SK-N-SH (cell line): ENCODE results near the gene OR2A14. TPM values are rescaled to one million over a fixed set of nuclear protein-coding genes. Genes with fewer than 3 reads are reported as not detected.

Source experiments
- CTCF ChIA-PET: fragments of 300-600, 350-600 bp; formaldehyde crosslinking; extraction: SDS; loops from one replicate; lab custom pipeline; 2021; lab: Yijun Ruan, JAX
- POLR2A ChIA-PET: fragments of 350-600 bp; sonication (Branson Sonifier 250); formaldehyde crosslinking; extraction: SDS; loops from one replicate; lab custom pipeline; 2020; ENCODE audit warnings: antibody characterized with exemption, inconsistent platforms; lab: Yijun Ruan, JAX
- DNase-seq: peaks from one replicate; pipeline ENCODE4 v3.0.0; 2012
- H2AFZ ChIP-seq: fragments of 200-600 bp; sonication (generic); 2 replicates; pipeline ENCODE4 v1.8.1; 2016; ENCODE audit warnings: antibody characterized with exemption, mild to moderate bottlenecking, low read depth
- H3F3A ChIP-seq: fragments of 200-600 bp; sonication (generic); replicated peaks from 2 replicates; pipeline ENCODE3; 2016; ENCODE audit warnings: antibody characterized with exemption, mild to moderate bottlenecking; ENCODE audit not compliant: insufficient read depth
- H3K27ac ChIP-seq, 2 experiments: fragments of 200-500 bp in 1 of 2; fragments of 200-600 bp in 1 of 2; sonication (Bioruptor generic) in 1 of 2; sonication (generic), shearing (Covaris generic) in 1 of 2; 2 replicates each; pipeline versions ENCODE4 v1.5.1 to v1.6.1; 2014 to 2016; ENCODE audit warnings: low read depth in 2 of 2, inconsistent platforms in 1 of 2, low read length in 1 of 2, mild to moderate bottlenecking in 1 of 2, mixed read lengths in 1 of 2
- H3K27me3 ChIP-seq: fragments of 200-600 bp; sonication (generic), shearing (Covaris generic); 2 replicates; pipeline ENCODE4 v1.6.1; 2016; ENCODE audit warnings: mixed run types; ENCODE audit not compliant: insufficient read depth
- H3K36me3 ChIP-seq, 2 experiments: fragments of 200-500 bp in 1 of 2; fragments of 200-600 bp in 1 of 2; sonication (Bioruptor generic) in 1 of 2; sonication (generic) in 1 of 2; replicated peaks in 1 of 2; 2 replicates each; pipeline versions ENCODE3 to v1.5.1; 2014 to 2016; ENCODE audit warnings: low read length in 1 of 2, mild to moderate bottlenecking in 1 of 2; ENCODE audit not compliant: insufficient read depth in 2 of 2, control insufficient read depth in 1 of 2
- H3K4me1 ChIP-seq, 2 experiments: fragments of 200-500 bp in 1 of 2; fragments of 200-600 bp in 1 of 2; sonication (Bioruptor generic) in 1 of 2; sonication (generic), shearing (Covaris generic) in 1 of 2; 2 replicates each; pipeline versions ENCODE4 v1.5.1 to v1.6.1; 2014 to 2016; ENCODE audit warnings: low read depth in 1 of 2, low read length in 1 of 2, mixed run types in 1 of 2; ENCODE audit not compliant: insufficient read depth in 2 of 2, control insufficient read depth in 1 of 2
- H3K4me2 ChIP-seq: fragments of 200-600 bp; sonication (generic), shearing (Covaris generic); 2 replicates; pipeline ENCODE4 v1.6.1; 2017; ENCODE audit warnings: mixed run types
- H3K4me3 ChIP-seq, 2 experiments: fragments of 200-500 bp in 1 of 2; fragments of 200-600 bp in 1 of 2; sonication (Bioruptor generic) in 1 of 2; sonication (generic), shearing (Covaris generic) in 1 of 2; 2 replicates each; pipeline versions ENCODE4 v1.5.1 to v1.8.1; 2014 to 2016; ENCODE audit warnings: low read depth in 2 of 2, inconsistent platforms in 1 of 2, low read length in 1 of 2, mild to moderate bottlenecking in 1 of 2, mixed read lengths in 1 of 2, moderate library complexity in 1 of 2
- H3K79me2 ChIP-seq: fragments of 200-600 bp; sonication (generic); 2 replicates; pipeline ENCODE4 v1.8.1; 2017; ENCODE audit warnings: mild to moderate bottlenecking; ENCODE audit not compliant: insufficient read depth
- H3K9ac ChIP-seq: fragments of 200-600 bp; sonication (generic); 2 replicates; pipeline ENCODE4 v1.6.1; 2017; ENCODE audit warnings: mixed run types
- H3K9me2 ChIP-seq: fragments of 200-600 bp; sonication (generic); 2 replicates; pipeline ENCODE4 v1.6.1; 2017; ENCODE audit warnings: mixed run types
- H3K9me3 ChIP-seq: fragments of 200-600 bp; sonication (generic); 2 replicates; pipeline ENCODE4 v1.6.1; 2017; ENCODE audit warnings: mixed run types, mild to moderate bottlenecking, moderate library complexity
- H4K20me1 ChIP-seq: fragments of 200-600 bp; sonication (generic); 2 replicates; pipeline ENCODE4 v1.6.1; 2017; ENCODE audit warnings: mild to moderate bottlenecking, mixed run types; ENCODE audit not compliant: insufficient read depth
- ELF1 ChIP-seq: IDR thresholded peaks from 2 replicates; pipeline ENCODE4 v1.4.0; 2012
- EZH2phosphoT487 ChIP-seq: fragments of 200-600 bp; sonication (generic); IDR thresholded peaks from 2 replicates; pipeline ENCODE4 v1.6.1; 2017; ENCODE audit warnings: low read depth, mixed run types, mild to moderate bottlenecking, antibody characterized with exemption, moderate library complexity, borderline replicate concordance
- GATA2 ChIP-seq: sonication (generic); formaldehyde crosslinking; IDR thresholded peaks from 2 replicates; pipeline ENCODE4 v1.5.0; 2020; ENCODE audit warnings: mild to moderate bottlenecking, missing genetic modification reagents
- MEF2A ChIP-seq: IDR thresholded peaks from 2 replicates; pipeline ENCODE4 v1.4.0; 2012; ENCODE audit warnings: low read depth, borderline replicate concordance
- NFIC ChIP-seq: IDR thresholded peaks from 2 replicates; pipeline ENCODE4 v1.4.0; 2012; ENCODE audit warnings: borderline replicate concordance
- RAD21 ChIP-seq: IDR thresholded peaks from 2 replicates; pipeline ENCODE4 v1.6.1; 2012; ENCODE audit warnings: mild to moderate bottlenecking, low read length
- RXRA ChIP-seq: IDR thresholded peaks from 2 replicates; pipeline ENCODE4 v1.4.0; 2012; ENCODE audit warnings: low read depth, mild to moderate bottlenecking, borderline replicate concordance
- SIN3A ChIP-seq: IDR thresholded peaks from 2 replicates; pipeline ENCODE4 v1.6.1; 2012; ENCODE audit warnings: low read depth, mild to moderate bottlenecking, low read length, moderate library complexity, borderline replicate concordance
- SMC3 ChIP-seq: IDR thresholded peaks from 2 replicates; pipeline ENCODE4 v1.6.1; 2012; ENCODE audit warnings: low read depth, low read length, improper control_type of control experiment
- TAF1 ChIP-seq: IDR thresholded peaks from 2 replicates; pipeline ENCODE4 v1.6.1; 2012; ENCODE audit warnings: low read depth, mild to moderate bottlenecking, low read length, moderate library complexity, borderline replicate concordance
- WGBS: methylation state at CpG from one replicate; pipeline ENCODE4 v1.1.6; 2017; ENCODE audit warnings: low lambda C conversion rate; 5-methylcytosine and 5-hydroxymethylcytosine counted together
- polyA plus RNA-seq, 3 experiments: library from polyadenylated mRNA; depleted of rRNA; stranded (reverse); fragments of >200 nt; gene quantifications; 2 replicates each; pipeline ENCODE4 v1.2.3, GENCODE V29; 2012
- TF ChIP-seq, protein P1 (sequence below): fragments of 150-350 bp; IDR thresholded peaks from 2 replicates; pipeline ENCODE4 v1.6.1; 2016; ENCODE audit warnings: mild to moderate bottlenecking, low read depth, low read length
- TF ChIP-seq, protein P2 (sequence below): IDR thresholded peaks from 2 replicates; pipeline ENCODE4 v1.4.0; 2012; ENCODE audit warnings: low read depth, borderline replicate concordance
- TF ChIP-seq, protein P3 (sequence below): fragments of 150-350 bp; IDR thresholded peaks from 2 replicates; pipeline ENCODE4 v1.6.1; 2017; ENCODE audit warnings: antibody characterized with exemption, low read length, low read depth, borderline replicate concordance
- TF ChIP-seq, protein P4 (sequence below): fragments of 200-600 bp; sonication (generic); IDR thresholded peaks from 2 replicates; pipeline ENCODE4 v1.6.1; 2017; ENCODE audit warnings: antibody characterized with exemption, mild to moderate bottlenecking, moderate library complexity

The OR2A14 gene, protein sequence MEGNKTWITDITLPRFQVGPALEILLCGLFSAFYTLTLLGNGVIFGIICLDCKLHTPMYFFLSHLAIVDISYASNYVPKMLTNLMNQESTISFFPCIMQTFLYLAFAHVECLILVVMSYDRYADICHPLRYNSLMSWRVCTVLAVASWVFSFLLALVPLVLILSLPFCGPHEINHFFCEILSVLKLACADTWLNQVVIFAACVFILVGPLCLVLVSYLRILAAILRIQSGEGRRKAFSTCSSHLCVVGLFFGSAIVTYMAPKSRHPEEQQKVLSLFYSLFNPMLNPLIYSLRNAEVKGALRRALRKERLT
- not detected in 2 replicates for polyA plus RNA-seq (2012; rRNA removed)
- polyA plus RNA-seq (2012; cell fraction: cytosol; rRNA removed): not detected in 2 replicates
- polyA plus RNA-seq (2012; cell fraction: nucleus; rRNA removed): not detected in 2 replicates

DNA sequence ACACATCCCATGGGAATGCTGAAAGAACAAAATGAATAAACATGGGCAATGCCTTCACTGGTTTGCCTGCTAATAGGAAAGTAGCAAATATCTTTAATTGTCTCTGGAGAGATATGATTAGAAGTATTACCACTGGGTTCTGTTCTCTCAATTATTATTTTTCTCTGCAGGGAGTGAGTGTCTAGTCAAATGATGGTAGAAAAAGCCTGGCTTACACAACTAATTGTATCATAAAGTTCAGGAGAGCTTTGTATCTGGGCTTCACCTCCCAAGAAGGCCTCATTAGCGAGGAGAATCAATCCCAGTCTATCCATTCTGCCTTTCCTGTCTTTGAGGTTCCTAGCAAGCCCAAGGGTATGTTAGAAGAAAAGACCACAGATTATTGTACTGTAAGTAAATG is at the start of gene OR2A14:
TSS of gene OR2A14 (plus strand) at position 301 of the 400 bp plus-strand sequence. CDS start 5,937 bp downstream, outside the sequence.
- Histone ChIP-seq H3K79me2 (no peaks in the 10 kb centered on the region), H3K36me3 (no peaks in the 10 kb centered on the region), H3K9me2 (no peaks in the 10 kb centered on the region), H3K4me3 (no peak within 1 kb of the TSS), H3K9ac (no peak within 1 kb of the TSS), H3K4me2 (no peak within 1 kb of the TSS), H2AFZ (no peak within 1 kb of the TSS), H3F3A (no peaks in the 10 kb centered on the region), H3K4me1 (no peaks in the 10 kb centered on the region; a peak in 1 of 4 replicates), H3K27me3 (no peaks in the 10 kb centered on the region), H3K27ac (no peak within 1 kb of the TSS), H4K20me1 (no peaks in the 10 kb centered on the region), H3K9me3 (no peaks in the 10 kb centered on the region)
- ChIA-PET CTCF (no interaction called here), POLR2A (no interaction called here)
- 3% methylated on average over 1 of the region's 1 CpG for WGBS
- TF ChIP-seq SMC3 (no peak), MEF2A (no peak), NFIC (no peak), GATA2 (CRISPR knock-in tag) (no peak), EZH2phosphoT487 (no peak), ELF1 (no peak), RXRA (no peak), SIN3A (no peak)
- TF ChIP-seq, protein P1, sequence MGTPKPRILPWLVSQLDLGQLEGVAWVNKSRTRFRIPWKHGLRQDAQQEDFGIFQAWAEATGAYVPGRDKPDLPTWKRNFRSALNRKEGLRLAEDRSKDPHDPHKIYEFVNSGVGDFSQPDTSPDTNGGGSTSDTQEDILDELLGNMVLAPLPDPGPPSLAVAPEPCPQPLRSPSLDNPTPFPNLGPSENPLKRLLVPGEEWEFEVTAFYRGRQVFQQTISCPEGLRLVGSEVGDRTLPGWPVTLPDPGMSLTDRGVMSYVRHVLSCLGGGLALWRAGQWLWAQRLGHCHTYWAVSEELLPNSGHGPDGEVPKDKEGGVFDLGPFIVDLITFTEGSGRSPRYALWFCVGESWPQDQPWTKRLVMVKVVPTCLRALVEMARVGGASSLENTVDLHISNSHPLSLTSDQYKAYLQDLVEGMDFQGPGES: no peak
- TF ChIP-seq, protein P2, sequence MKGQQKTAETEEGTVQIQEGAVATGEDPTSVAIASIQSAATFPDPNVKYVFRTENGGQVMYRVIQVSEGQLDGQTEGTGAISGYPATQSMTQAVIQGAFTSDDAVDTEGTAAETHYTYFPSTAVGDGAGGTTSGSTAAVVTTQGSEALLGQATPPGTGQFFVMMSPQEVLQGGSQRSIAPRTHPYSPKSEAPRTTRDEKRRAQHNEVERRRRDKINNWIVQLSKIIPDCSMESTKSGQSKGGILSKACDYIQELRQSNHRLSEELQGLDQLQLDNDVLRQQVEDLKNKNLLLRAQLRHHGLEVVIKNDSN: no peak
- TF ChIP-seq, protein P3, sequence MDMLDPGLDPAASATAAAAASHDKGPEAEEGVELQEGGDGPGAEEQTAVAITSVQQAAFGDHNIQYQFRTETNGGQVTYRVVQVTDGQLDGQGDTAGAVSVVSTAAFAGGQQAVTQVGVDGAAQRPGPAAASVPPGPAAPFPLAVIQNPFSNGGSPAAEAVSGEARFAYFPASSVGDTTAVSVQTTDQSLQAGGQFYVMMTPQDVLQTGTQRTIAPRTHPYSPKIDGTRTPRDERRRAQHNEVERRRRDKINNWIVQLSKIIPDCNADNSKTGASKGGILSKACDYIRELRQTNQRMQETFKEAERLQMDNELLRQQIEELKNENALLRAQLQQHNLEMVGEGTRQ: no peak
- no peak for DNase-seq

DNA sequence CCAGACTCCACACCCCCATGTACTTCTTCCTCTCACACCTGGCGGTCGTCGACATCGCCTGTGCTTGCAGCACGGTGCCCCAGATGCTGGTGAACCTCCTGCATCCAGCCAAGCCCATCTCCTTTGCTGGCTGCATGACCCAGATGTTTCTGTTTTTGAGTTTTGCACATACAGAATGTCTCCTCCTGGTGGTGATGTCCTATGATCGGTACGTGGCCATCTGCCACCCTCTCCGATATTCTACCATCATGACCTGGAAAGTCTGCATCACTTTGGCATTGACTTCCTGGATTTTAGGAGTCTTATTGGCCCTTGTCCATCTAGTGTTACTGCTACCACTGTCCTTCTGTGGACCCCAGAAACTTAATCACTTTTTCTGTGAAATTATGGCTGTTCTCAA is 48.6 kb upstream of the OR2A14 start:
- H3K9me2 ChIP-seq: no peaks in the 10 kb centered on the region
- no peak overlapping the region for H3K27ac ChIP-seq
- H4K20me1 ChIP-seq: no peaks in the 10 kb centered on the region
- H3K4me1 ChIP-seq: no peaks in the 10 kb centered on the region
- H3K4me2 ChIP-seq: no peak overlapping the region
- DNase-seq: no peak
- POLR2A ChIA-PET: no interaction called here
- no peak overlapping the region for H3K9ac ChIP-seq
- no peaks in the 10 kb centered on the region for H3K9me3 ChIP-seq
- H3K79me2 ChIP-seq: no peaks in the 10 kb centered on the region
- no peak overlapping the region for H3K4me3 ChIP-seq
- peaks cover 6% of the 10 kb centered on the region; the same call in 1 of the 2 replicates for H3K27me3 ChIP-seq
- 17% methylated on average over 8 of the region's 8 CpGs for WGBS
- CTCF ChIA-PET: no interaction called here
- H3F3A ChIP-seq: no peaks in the 10 kb centered on the region
- TF ChIP-seq TAF1 (no peak), RAD21 (no peak)
- TF ChIP-seq, protein P4, sequence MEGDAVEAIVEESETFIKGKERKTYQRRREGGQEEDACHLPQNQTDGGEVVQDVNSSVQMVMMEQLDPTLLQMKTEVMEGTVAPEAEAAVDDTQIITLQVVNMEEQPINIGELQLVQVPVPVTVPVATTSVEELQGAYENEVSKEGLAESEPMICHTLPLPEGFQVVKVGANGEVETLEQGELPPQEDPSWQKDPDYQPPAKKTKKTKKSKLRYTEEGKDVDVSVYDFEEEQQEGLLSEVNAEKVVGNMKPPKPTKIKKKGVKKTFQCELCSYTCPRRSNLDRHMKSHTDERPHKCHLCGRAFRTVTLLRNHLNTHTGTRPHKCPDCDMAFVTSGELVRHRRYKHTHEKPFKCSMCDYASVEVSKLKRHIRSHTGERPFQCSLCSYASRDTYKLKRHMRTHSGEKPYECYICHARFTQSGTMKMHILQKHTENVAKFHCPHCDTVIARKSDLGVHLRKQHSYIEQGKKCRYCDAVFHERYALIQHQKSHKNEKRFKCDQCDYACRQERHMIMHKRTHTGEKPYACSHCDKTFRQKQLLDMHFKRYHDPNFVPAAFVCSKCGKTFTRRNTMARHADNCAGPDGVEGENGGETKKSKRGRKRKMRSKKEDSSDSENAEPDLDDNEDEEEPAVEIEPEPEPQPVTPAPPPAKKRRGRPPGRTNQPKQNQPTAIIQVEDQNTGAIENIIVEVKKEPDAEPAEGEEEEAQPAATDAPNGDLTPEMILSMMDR: peak; percentile 30; the same call in 1 of the 2 replicates
- TF ChIP-seq, all 33 proteins: peak for 1
- Histone ChIP-seq H3K36me3 (no peaks in the 10 kb centered on the region), H2AFZ (no peak overlapping the region)
